IPS DF 4.7 (cell line): ENCODE data around the gene FANCC.

Source experiments
- DNase-seq: peaks from one replicate; pipeline ENCODE4 v3.0.0-alpha.2; 2013; ENCODE audit warnings: low spot score; ENCODE audit errors: extremely low read depth

The FANCC gene

DNA sequence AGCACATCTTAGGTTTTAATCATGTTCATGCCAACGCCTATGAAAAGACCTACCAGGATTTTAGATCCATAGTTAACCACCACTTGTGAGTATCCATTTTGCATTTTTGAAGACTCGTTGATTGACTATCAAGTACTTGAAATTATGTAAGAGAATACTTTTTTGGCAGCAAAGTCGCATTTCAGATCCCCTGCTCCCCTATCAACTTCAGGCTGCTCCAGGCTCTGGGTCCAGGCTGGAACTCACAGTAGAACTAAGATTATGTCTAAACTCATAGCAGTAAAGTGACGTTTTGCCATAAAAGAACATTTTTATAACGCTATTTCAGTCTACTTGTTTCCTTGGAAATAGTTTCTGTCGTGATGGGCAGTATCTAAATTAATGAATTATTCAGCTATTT is 267.7 kb downstream of the FANCC start:
- DNase-seq: no peak
